Measurements from ENCODE around the gene ABHD12B.

ABHD12B gene

DNA sequence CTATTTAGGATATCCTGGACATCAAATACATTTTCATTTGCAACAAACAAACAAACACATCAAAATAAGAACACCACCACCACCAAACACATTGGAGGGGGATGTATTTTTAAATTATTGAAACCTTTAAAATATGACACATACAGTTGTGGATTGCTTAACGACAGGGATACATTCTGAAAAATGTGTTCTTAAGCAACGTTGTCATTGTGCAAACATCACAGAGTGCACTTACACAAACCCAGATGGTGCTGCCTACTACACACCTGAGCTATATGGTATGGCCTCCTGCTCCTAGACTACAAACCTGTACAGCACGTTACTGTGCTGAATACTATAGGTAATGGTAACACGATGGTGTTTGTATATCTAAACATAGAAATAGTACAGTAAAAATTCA, 53.0 kb downstream of the ABHD12B start:
- Histone ChIP-seq H3K9me3 (ENCODE audit: control insufficient read depth, insufficient read depth, low read length) (no peaks in the 10 kb centered on the region), H3K27ac (ENCODE audit: low read depth, low read length) (no peak overlapping the region), H3K36me3 (ENCODE audit: control insufficient read depth, insufficient read depth, low read length) (peaks cover 43% of the 10 kb centered on the region), H3K4me3 (ENCODE audit: low read depth, low read length) (no peak overlapping the region), H3K4me1 (ENCODE audit: control insufficient read depth, insufficient read depth, low read length) (peaks cover 7% of the 10 kb centered on the region; the same call in 1 of the 2 replicates), H3K27me3 (ENCODE audit: control insufficient read depth, insufficient read depth, low read length) (no peaks in the 10 kb centered on the region), H3K9ac (ENCODE audit: low read depth, low read length) (no peak overlapping the region)

GRCh38 chr14:50926851-50927386, 55.1 kb downstream of the ABHD12B start:
- no peaks in the 10 kb centered on the region for H3K9me3 ChIP-seq (ENCODE audit: control insufficient read depth, insufficient read depth, low read length)
- no peaks in the 10 kb centered on the region for H3K4me1 ChIP-seq (ENCODE audit: control insufficient read depth, insufficient read depth, low read length)
- no peak overlapping the region for H3K9ac ChIP-seq (ENCODE audit: low read depth, low read length)
- peaks cover 58% of the 10 kb centered on the region for H3K36me3 ChIP-seq (ENCODE audit: control insufficient read depth, insufficient read depth, low read length)
- H3K27me3 ChIP-seq (ENCODE audit: control insufficient read depth, insufficient read depth, low read length): no peaks in the 10 kb centered on the region
- H3K27ac ChIP-seq (ENCODE audit: low read depth, low read length): no peak overlapping the region
- no peak overlapping the region for H3K4me3 ChIP-seq (ENCODE audit: low read depth, low read length)

GRCh38 chr14:50928002-50928635, 56.3 kb downstream of the ABHD12B start:
- peaks cover 63% of the 10 kb centered on the region for H3K36me3 ChIP-seq (ENCODE audit: control insufficient read depth, insufficient read depth, low read length)
- H3K9me3 ChIP-seq (ENCODE audit: control insufficient read depth, insufficient read depth, low read length): no peaks in the 10 kb centered on the region
- H3K4me3 ChIP-seq (ENCODE audit: low read depth, low read length): no peak overlapping the region
- H3K27me3 ChIP-seq (ENCODE audit: control insufficient read depth, insufficient read depth, low read length): no peaks in the 10 kb centered on the region
- no peak overlapping the region for H3K9ac ChIP-seq (ENCODE audit: low read depth, low read length)
- no peaks in the 10 kb centered on the region for H3K4me1 ChIP-seq (ENCODE audit: control insufficient read depth, insufficient read depth, low read length)
- no peak overlapping the region for H3K27ac ChIP-seq (ENCODE audit: low read depth, low read length)

DNA sequence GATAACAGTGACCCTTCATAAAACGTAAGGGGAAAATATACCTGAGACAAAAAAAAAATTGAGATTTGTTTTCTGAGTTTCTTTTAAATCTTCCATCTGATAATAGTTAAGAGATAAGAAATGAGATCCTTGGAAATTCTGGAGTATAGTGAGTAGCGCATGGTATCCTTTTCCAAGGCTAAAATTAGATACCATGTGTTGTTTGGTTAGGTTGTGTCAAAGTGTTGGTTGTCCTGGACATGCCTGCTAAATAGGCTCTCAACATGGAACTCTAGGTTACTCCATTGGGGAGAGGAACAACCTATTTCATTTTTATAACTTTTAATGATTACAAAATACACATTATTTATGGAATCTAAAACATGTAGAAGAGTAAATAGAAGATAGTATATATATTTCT, 57.7 kb downstream of the ABHD12B start:
- H3K27ac ChIP-seq (ENCODE audit: low read depth, low read length): no peak overlapping the region
- no peak overlapping the region for H3K4me3 ChIP-seq (ENCODE audit: low read depth, low read length)
- H3K27me3 ChIP-seq (ENCODE audit: control insufficient read depth, insufficient read depth, low read length): no peaks in the 10 kb centered on the region
- no peaks in the 10 kb centered on the region for H3K4me1 ChIP-seq (ENCODE audit: control insufficient read depth, insufficient read depth, low read length)
- H3K9ac ChIP-seq (ENCODE audit: low read depth, low read length): no peak overlapping the region
- H3K36me3 ChIP-seq (ENCODE audit: control insufficient read depth, insufficient read depth, low read length): peaks cover 65% of the 10 kb centered on the region
- no peaks in the 10 kb centered on the region for H3K9me3 ChIP-seq (ENCODE audit: control insufficient read depth, insufficient read depth, low read length)

- Histone ChIP-seq H3K36me3 (ENCODE audit: control insufficient read depth, insufficient read depth, low read length) (peaks cover 75% of the 10 kb centered on the region), H3K4me3 (ENCODE audit: low read depth, low read length) (no peak overlapping the region), H3K9ac (ENCODE audit: low read depth, low read length) (no peak overlapping the region), H3K27ac (ENCODE audit: low read depth, low read length) (no peak overlapping the region), H3K4me1 (ENCODE audit: control insufficient read depth, insufficient read depth, low read length) (no peaks in the 10 kb centered on the region), H3K9me3 (ENCODE audit: control insufficient read depth, insufficient read depth, low read length) (no peaks in the 10 kb centered on the region), H3K27me3 (ENCODE audit: control insufficient read depth, insufficient read depth, low read length) (no peaks in the 10 kb centered on the region)
Observed at GRCh38 chr14:50931559-50931958, 59.7 kb downstream of the ABHD12B start.

- H3K27me3 ChIP-seq (ENCODE audit: control insufficient read depth, insufficient read depth, low read length): no peaks in the 10 kb centered on the region
- H3K27ac ChIP-seq (ENCODE audit: low read depth, low read length): no peak overlapping the region
- no peak overlapping the region for H3K4me3 ChIP-seq (ENCODE audit: low read depth, low read length)
- H3K9me3 ChIP-seq (ENCODE audit: control insufficient read depth, insufficient read depth, low read length): no peaks in the 10 kb centered on the region
- H3K4me1 ChIP-seq (ENCODE audit: control insufficient read depth, insufficient read depth, low read length): no peaks in the 10 kb centered on the region
- no peak overlapping the region for H3K9ac ChIP-seq (ENCODE audit: low read depth, low read length)
- H3K36me3 ChIP-seq (ENCODE audit: control insufficient read depth, insufficient read depth, low read length): peaks cover 77% of the 10 kb centered on the region
Observed at GRCh38 chr14:50932156-50932555, 60.3 kb downstream of the ABHD12B start.

DNA sequence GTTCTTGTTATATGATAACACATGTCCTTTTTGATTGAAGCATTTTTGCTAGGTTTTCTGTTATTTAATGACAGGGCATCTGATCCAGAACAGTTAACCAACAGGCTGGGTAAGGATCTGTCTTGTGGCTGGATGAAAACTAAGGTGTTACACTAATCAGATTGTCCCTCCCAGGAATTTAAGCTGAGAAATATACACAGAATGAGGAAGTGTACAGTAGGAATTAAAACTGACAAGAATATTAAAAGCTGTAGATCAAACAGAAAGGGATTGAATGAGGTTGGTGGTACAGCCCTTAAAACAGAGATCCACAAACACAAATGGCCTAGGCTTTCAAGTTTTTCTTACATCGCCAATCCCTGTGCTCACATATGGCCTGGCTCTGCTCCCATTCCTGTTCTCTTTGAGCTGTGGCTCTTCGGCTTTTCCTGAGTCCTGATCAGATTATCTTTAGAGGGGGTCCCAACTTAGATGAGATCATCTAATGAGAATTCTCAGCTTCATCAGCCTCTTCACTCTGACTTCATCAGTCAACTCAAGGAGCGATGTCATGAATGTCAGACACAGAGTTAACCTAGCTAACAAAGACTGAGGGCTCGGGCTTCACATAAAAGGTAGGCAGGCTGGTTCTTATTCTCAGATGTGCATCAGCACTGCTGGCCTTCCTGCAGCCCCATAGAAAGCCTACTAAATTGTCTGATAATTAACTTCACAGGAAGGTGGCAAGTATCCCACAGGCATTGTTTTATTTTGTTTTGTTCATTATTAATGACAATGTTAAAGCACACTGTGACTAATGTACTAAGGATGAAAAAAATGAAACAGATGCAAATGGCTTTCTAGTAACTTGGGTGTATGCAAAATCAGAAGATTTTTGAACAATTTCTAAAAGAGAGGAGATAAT, 61.0 kb downstream of the ABHD12B start:
- no peaks in the 10 kb centered on the region for H3K9me3 ChIP-seq (ENCODE audit: control insufficient read depth, insufficient read depth, low read length)
- peaks cover 72% of the 10 kb centered on the region for H3K36me3 ChIP-seq (ENCODE audit: control insufficient read depth, insufficient read depth, low read length)
- no peak overlapping the region for H3K4me3 ChIP-seq (ENCODE audit: low read depth, low read length)
- no peaks in the 10 kb centered on the region for H3K4me1 ChIP-seq (ENCODE audit: control insufficient read depth, insufficient read depth, low read length)
- H3K27me3 ChIP-seq (ENCODE audit: control insufficient read depth, insufficient read depth, low read length): no peaks in the 10 kb centered on the region
- no peak overlapping the region for H3K9ac ChIP-seq (ENCODE audit: low read depth, low read length)
- H3K27ac ChIP-seq (ENCODE audit: low read depth, low read length): no peak overlapping the region

- Histone ChIP-seq H3K4me1 (ENCODE audit: control insufficient read depth, insufficient read depth, low read length) (no peaks in the 10 kb centered on the region), H3K27me3 (ENCODE audit: control insufficient read depth, insufficient read depth, low read length) (no peaks in the 10 kb centered on the region), H3K36me3 (ENCODE audit: control insufficient read depth, insufficient read depth, low read length) (peaks cover 53% of the 10 kb centered on the region), H3K9ac (ENCODE audit: low read depth, low read length) (no peak overlapping the region), H3K4me3 (ENCODE audit: low read depth, low read length) (no peak overlapping the region), H3K9me3 (ENCODE audit: control insufficient read depth, insufficient read depth, low read length) (no peaks in the 10 kb centered on the region), H3K27ac (ENCODE audit: low read depth, low read length) (no peak overlapping the region)
Observed at GRCh38 chr14:50935126-50936015, 63.5 kb downstream of the ABHD12B start.

DNA sequence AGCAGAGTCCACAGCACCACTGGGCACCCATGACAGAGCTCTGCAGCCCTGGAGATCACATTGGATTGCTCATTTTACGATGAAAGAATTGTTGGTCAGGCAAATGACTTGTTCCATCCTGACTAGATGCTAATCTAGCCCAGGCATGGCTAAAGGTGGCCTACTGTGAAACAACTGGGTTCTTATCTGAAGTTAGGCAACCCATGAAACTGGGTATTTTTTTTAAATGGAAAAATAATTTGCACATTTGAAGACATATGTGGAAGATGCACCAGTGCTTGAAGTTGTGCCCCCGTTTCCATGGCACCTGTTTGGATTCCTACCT, 64.1 kb downstream of the ABHD12B start:
- H3K4me3 ChIP-seq (ENCODE audit: low read depth, low read length): no peak overlapping the region
- H3K36me3 ChIP-seq (ENCODE audit: control insufficient read depth, insufficient read depth, low read length): peaks cover 47% of the 10 kb centered on the region
- H3K27me3 ChIP-seq (ENCODE audit: control insufficient read depth, insufficient read depth, low read length): no peaks in the 10 kb centered on the region
- no peaks in the 10 kb centered on the region for H3K4me1 ChIP-seq (ENCODE audit: control insufficient read depth, insufficient read depth, low read length)
- no peak overlapping the region for H3K27ac ChIP-seq (ENCODE audit: low read depth, low read length)
- H3K9ac ChIP-seq (ENCODE audit: low read depth, low read length): no peak overlapping the region
- no peaks in the 10 kb centered on the region for H3K9me3 ChIP-seq (ENCODE audit: control insufficient read depth, insufficient read depth, low read length)

GRCh38 chr14:50936882-50937281, 65.0 kb downstream of the ABHD12B start:
- H3K27ac ChIP-seq (ENCODE audit: low read depth, low read length): no peak overlapping the region

More at GRCh38 chr14:50936882-50937281, 65.0 kb downstream of the ABHD12B start:
- no peaks in the 10 kb centered on the region for H3K9me3 ChIP-seq (ENCODE audit: control insufficient read depth, insufficient read depth, low read length)
- no peaks in the 10 kb centered on the region for H3K4me1 ChIP-seq (ENCODE audit: control insufficient read depth, insufficient read depth, low read length)
- H3K4me3 ChIP-seq (ENCODE audit: low read depth, low read length): no peak overlapping the region
- peaks cover 39% of the 10 kb centered on the region for H3K36me3 ChIP-seq (ENCODE audit: control insufficient read depth, insufficient read depth, low read length)
- H3K27me3 ChIP-seq (ENCODE audit: control insufficient read depth, insufficient read depth, low read length): no peaks in the 10 kb centered on the region
- H3K9ac ChIP-seq (ENCODE audit: low read depth, low read length): no peak overlapping the region
